HG03432 (cell line): Measurements from ENCODE around the gene AQR.
"Not testable (repeated sequence)": the region's sequence is repeated elsewhere in the genome, so short reads cannot be mapped to it uniquely, and the experiment has no call there.

Experiments
- ATAC-seq: cut with Tn5 transposase; IDR thresholded peaks from one replicate; pipeline ENCODE4 v1.9.1; 2021; ENCODE audit warnings: mild to moderate bottlenecking, moderate library complexity; ENCODE audit not compliant: unreplicated experiment

Gene AQR

GRCh38 chr15:34964277-34964676 is 5.3 kb downstream of the AQR start:
- ATAC-seq, result no peak

- no peak for ATAC-seq
Observed at GRCh38 chr15:34953851-34954250, 15.7 kb downstream of the AQR start.

- ATAC-seq, result no peak
Observed at GRCh38 chr15:34952481-34952880, 17.1 kb downstream of the AQR start.

GRCh38 chr15:34951993-34952392 is 17.5 kb downstream of the AQR start:
- no peak for ATAC-seq

- no peak for ATAC-seq
Observed at GRCh38 chr15:34944936-34945335, 24.6 kb downstream of the AQR start.

- no peak for ATAC-seq
Observed at GRCh38 chr15:34943711-34944110, 25.8 kb downstream of the AQR start.

GRCh38 chr15:34943264-34943663 is 26.3 kb downstream of the AQR start:
- ATAC-seq, result not testable (repeated sequence)

- ATAC-seq, result no peak
Observed at GRCh38 chr15:34942363-34942762, 27.2 kb downstream of the AQR start.

- ATAC-seq, result no peak
Observed at GRCh38 chr15:34941831-34942230, 27.7 kb downstream of the AQR start.

GRCh38 chr15:34941185-34941698 is 28.3 kb downstream of the AQR start:
- ATAC-seq, result no peak

GRCh38 chr15:34933432-34933975 is 36.0 kb downstream of the AQR start:
- ATAC-seq, result no peak

- ATAC-seq, result not testable (repeated sequence)
Observed at GRCh38 chr15:34928349-34928748, 41.2 kb downstream of the AQR start.

- ATAC-seq, result no peak
Observed at GRCh38 chr15:34927726-34928125, 41.8 kb downstream of the AQR start.

GRCh38 chr15:34914317-34914716 is 55.2 kb downstream of the AQR start:
- ATAC-seq, result no peak

- ATAC-seq, result no peak
Observed at GRCh38 chr15:34905047-34905446, 64.5 kb downstream of the AQR start.

GRCh38 chr15:34904527-34904926 is 65.0 kb downstream of the AQR start:
- ATAC-seq, result no peak

GRCh38 chr15:34900748-34901147 is 68.8 kb downstream of the AQR start:
- ATAC-seq, result no peak

- no peak for ATAC-seq
Observed at GRCh38 chr15:34896183-34896582, 73.4 kb downstream of the AQR start.

GRCh38 chr15:34893967-34894366 is 75.6 kb downstream of the AQR start:
- no peak for ATAC-seq

- no peak for ATAC-seq
Observed at GRCh38 chr15:34892963-34893591, 76.5 kb downstream of the AQR start.

GRCh38 chr15:34890424-34890823 is 79.1 kb downstream of the AQR start:
- ATAC-seq, result no peak

- no peak for ATAC-seq
Observed at GRCh38 chr15:34889476-34889875, 80.1 kb downstream of the AQR start.

GRCh38 chr15:34886134-34886533 is 83.4 kb downstream of the AQR start:
- no peak for ATAC-seq
